K562 treated with DMSO at 1 percent for 4 hours (cell line): Measurements from ENCODE around the gene EVI2B. TPM values are rescaled to one million over a fixed set of nuclear protein-coding genes. Genes with fewer than 3 reads are reported as not detected.

Experiments used
- total RNA-seq: library from RNA; unstranded; fragments of 300-600 nt; gene quantifications from 2 replicates; pipeline ENCODE4 v1.2.3, GENCODE V29; 2022; ENCODE audit not compliant: insufficient read depth

The EVI2B gene
- 7.6 and 8.5 TPM in 2 replicates for total RNA-seq

GRCh38 chr17:31313982-31314781 lies at the start of gene EVI2B:
EVI2B (minus strand) TSS chr17:31314054; CDS start chr17:31305609, 8,445 bp downstream.

GRCh38 chr17:31321481-31321880 lies 7.6 kb upstream of the EVI2B start, which contains the start of gene EVI2A:
EVI2A (minus strand) TSS chr17:31321622; CDS start chr17:31319013, 2,609 bp downstream.

GRCh38 chr17:31297090-31297489 lies 16.8 kb downstream of the EVI2B start, which contains the start of gene OMG:
OMG (minus strand) TSS chr17:31297239; CDS start chr17:31296331, 908 bp downstream.

Other genes with a start within 250 kb of the EVI2B start
- 15.7 and 18.0 TPM in 2 replicates for gene NF1, start 219.1 kb downstream of the EVI2B start, total RNA-seq
- gene OMG, start 16.8 kb downstream of the EVI2B start, total RNA-seq, result 0.73 TPM in 1 of 2 replicates, not detected in the other
- gene EVI2A, start 7.6 kb upstream of the EVI2B start, total RNA-seq, result not detected in 2 replicates
- 8.5 and 9.2 TPM in 2 replicates for gene RAB11FIP4, start 77.6 kb upstream of the EVI2B start, total RNA-seq